Keratinocyte (primary cell): Measurements from ENCODE around the gene CSNK2A1. TPM values are rescaled to one million over a fixed set of nuclear protein-coding genes. Genes with fewer than 3 reads are reported as not detected.

ENCODE experiments used
- DNase-seq: peaks from one replicate; pipeline ENCODE4 v3.0.0-alpha.2; 2011; ENCODE audit warnings: low read depth, missing footprints, low spot score
- FAIRE-seq: peaks from 2 replicates; lab custom pipeline; 2011; peaks lifted over from hg19 to GRCh38; lab: Jason Lieb, UNC
- H2AFZ ChIP-seq: 2 replicates; pipeline ENCODE4 v1.6.0; 2012; ENCODE audit warnings: low read length, control low read depth, inconsistent platforms; ENCODE audit not compliant: control insufficient read depth
- H3K27ac ChIP-seq: 2 replicates; pipeline ENCODE4 v1.5.1; 2011; ENCODE audit warnings: low read length; ENCODE audit not compliant: control insufficient read depth, insufficient read depth
- H3K27me3 ChIP-seq: 3 replicates; pipeline ENCODE4 v1.6.0; 2011; ENCODE audit warnings: low read length; ENCODE audit not compliant: control insufficient read depth, insufficient read depth; ENCODE audit errors: extremely low read depth
- H3K36me3 ChIP-seq, 2 experiments: 2 replicates in 1 of 2; 3 replicates in 1 of 2; pipeline ENCODE4 v1.5.1; 2011; ENCODE audit warnings: low read length in 2 of 2, mild to moderate bottlenecking in 1 of 2; ENCODE audit not compliant: control insufficient read depth in 2 of 2, insufficient read depth in 2 of 2; ENCODE audit errors: extremely low read depth in 1 of 2
- H3K4me1 ChIP-seq: 3 replicates; pipeline ENCODE4 v1.5.1; 2011; ENCODE audit warnings: low read length; ENCODE audit not compliant: control insufficient read depth, insufficient read depth; ENCODE audit errors: extremely low read depth
- H3K4me2 ChIP-seq: 3 replicates; pipeline ENCODE4 v1.6.0; 2011; ENCODE audit warnings: low read depth, low read length; ENCODE audit not compliant: control insufficient read depth, insufficient read depth; ENCODE audit errors: extremely low read depth
- H3K4me3 ChIP-seq, 3 experiments: fragments of 200-600 bp in 1 of 3; sonication (generic) in 1 of 3; 2 replicates in 2 of 3; 3 replicates in 1 of 3; pipeline ENCODE4 v1.5.1; 2011 to 2016; ENCODE audit warnings: low read length in 3 of 3, mild to moderate bottlenecking in 3 of 3, control low read depth in 2 of 3, inconsistent platforms in 1 of 3, low read depth in 1 of 3, mixed read lengths in 1 of 3, mixed run types in 1 of 3, moderate library complexity in 1 of 3; ENCODE audit not compliant: control insufficient read depth in 2 of 3, insufficient read depth in 2 of 3; ENCODE audit errors: extremely low read depth in 1 of 3
- H3K79me2 ChIP-seq: 2 replicates; pipeline ENCODE4 v1.6.0; 2012; ENCODE audit warnings: low read length; ENCODE audit not compliant: control insufficient read depth, insufficient read depth
- H3K9ac ChIP-seq: 3 replicates; pipeline ENCODE4 v1.6.0; 2011; ENCODE audit warnings: low read length; ENCODE audit not compliant: control insufficient read depth, insufficient read depth; ENCODE audit errors: extremely low read depth
- H3K9me1 ChIP-seq: 3 replicates; pipeline ENCODE4 v1.6.0; 2011; ENCODE audit warnings: low read length; ENCODE audit not compliant: control insufficient read depth, insufficient read depth; ENCODE audit errors: extremely low read depth
- H3K9me3 ChIP-seq: 2 replicates; pipeline ENCODE4 v1.5.1; 2012; ENCODE audit warnings: low read depth, low read length; ENCODE audit not compliant: control insufficient read depth
- H4K20me1 ChIP-seq: 3 replicates; pipeline ENCODE4 v1.6.0; 2011; ENCODE audit warnings: low read length; ENCODE audit not compliant: control insufficient read depth, insufficient read depth; ENCODE audit errors: extremely low read depth
- CTCF ChIP-seq, 3 experiments: IDR thresholded peaks in 1 of 3; conservative IDR thresholded peaks in 1 of 3; optimal IDR thresholded peaks in 1 of 3; 2 replicates in 2 of 3; 3 replicates in 1 of 3; pipeline versions ENCODE3 to v1.5.1; 2011; ENCODE audit warnings: low read length in 3 of 3, mild to moderate bottlenecking in 3 of 3, moderate library complexity in 2 of 3, control low read depth in 1 of 3, inconsistent platforms in 1 of 3; ENCODE audit not compliant: insufficient read depth in 2 of 3; ENCODE audit errors: extremely low read depth in 1 of 3
- EZH2 ChIP-seq: IDR thresholded peaks from one replicate; pipeline ENCODE4 v1.6.1; 2012; ENCODE audit warnings: inconsistent platforms, mild to moderate bottlenecking, low read length, moderate library complexity
- dilution Hi-C: fragments of 300-500 bp; cut with MboI; formaldehyde crosslinking; loops from one replicate; pipeline ENCODE4 v1.7.0; 2020; ENCODE audit warnings: low sequenced_read_pairs; ENCODE audit not compliant: extremely low pct_ligation_motif_present
- polyA plus RNA-seq, 5 experiments: library from polyadenylated mRNA; depleted of rRNA in 3 of 5; stranded (reverse) in 3 of 5; stranded (forward) in 1 of 5; unstranded in 1 of 5; fragments of >200 nt; gene quantifications; 1 replicate in 1 of 5; 2 replicates in 3 of 5; 3 replicates in 1 of 5; pipeline versions ENCODE4 v1.2.1 to v1.2.3, GENCODE V29; 2011 to 2012; ENCODE audit warnings: missing spikeins in 2 of 5, low read depth in 1 of 5, low replicate concordance in 1 of 5
- small RNA-seq, 3 experiments: library from RNA; depleted of rRNA; stranded (forward); fragments of <200 nt; gene quantifications; one replicate each; pipeline ENCODE3, GENCODE V24; 2012; ENCODE audit warnings: low read depth in 3 of 3, low replicate concordance in 1 of 3; ENCODE audit not compliant: insufficient read length in 3 of 3

CSNK2A1 gene
- polyA plus RNA-seq, 1 donor (not counting 4 experiments of a cell fraction or from before 2014, with no cell fraction given): 122 TPM

DNA sequence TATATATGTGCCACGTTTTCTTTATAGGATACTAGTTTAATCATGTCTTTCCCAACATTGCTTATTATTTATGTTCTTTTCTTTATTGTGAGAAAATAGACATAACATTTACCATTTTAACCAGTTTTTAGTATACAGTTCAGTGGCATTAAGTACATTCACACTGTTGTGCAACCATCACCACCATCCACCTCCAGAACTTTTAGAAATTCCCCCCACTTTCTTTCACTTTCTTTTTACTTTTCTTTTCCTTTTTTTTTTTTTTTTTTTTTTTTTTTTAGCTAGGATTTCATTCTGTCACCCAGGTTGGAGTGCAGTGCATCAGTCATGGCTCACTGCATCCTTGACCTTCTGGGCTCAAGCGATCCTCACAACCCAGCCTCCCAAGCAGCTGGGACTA is 117.0 kb downstream of the CSNK2A1 start:
- no peak for FAIRE-seq
- TF ChIP-seq EZH2: no peak
- no peak for TF ChIP-seq CTCF (optimal IDR thresholded peaks at IDR 0.05 in 1 of 3, IDR thresholded peaks at IDR 0.05 in 1 of 3, conservative IDR thresholded peaks at IDR 0.05 in 1 of 3; ENCODE audit: extremely low read depth in 1 of 3, insufficient read depth in 2 of 3, low read length in 3 of 3)
- no peaks in the 10 kb centered on the region for H3K4me1 ChIP-seq
- H3K4me2 ChIP-seq: no peak overlapping the region
- H3K79me2 ChIP-seq: no peaks in the 10 kb centered on the region
- no peak overlapping the region for H3K27ac ChIP-seq
- H3K9me3 ChIP-seq: no peaks in the 10 kb centered on the region
- no peak overlapping the region for H2AFZ ChIP-seq
- no peak for DNase-seq
- H3K27me3 ChIP-seq: no peaks in the 10 kb centered on the region
- dilution Hi-C loops: no loop called here
- no peaks in the 10 kb centered on the region for H3K9me1 ChIP-seq
- H4K20me1 ChIP-seq: peaks cover 6% of the 10 kb centered on the region
- no peak overlapping the region for H3K4me3 ChIP-seq
- H3K9ac ChIP-seq: no peak overlapping the region
- peaks cover 45 to 62% of the 10 kb centered on the region in 2 experiments for H3K36me3 ChIP-seq

Small RNA genes within 50 kb of the gene (small RNA-seq; reads per million reads assigned to genes)
- 0 reads per million in 3 experiments for gene RF00019

Other genes starting within 250 kb of the CSNK2A1 start
- gene ZCCHC3, start 246.2 kb downstream of the CSNK2A1 start, polyA plus RNA-seq: 4.9 to 6.8 TPM (median 5.7 TPM) in 3 replicates
- 1.4 to 3.5 TPM (median 1.9 TPM) in 3 replicates for gene SOX12, start 218.2 kb downstream of the CSNK2A1 start, polyA plus RNA-seq
- gene NRSN2, start 196.7 kb downstream of the CSNK2A1 start, polyA plus RNA-seq: 10.4 to 29.0 TPM (median 14.0 TPM) in 3 replicates
- gene TRIB3, start 163.0 kb downstream of the CSNK2A1 start, polyA plus RNA-seq: 52.6 to 68.4 TPM (median 57.6 TPM) in 3 replicates
- gene RBCK1, start 135.5 kb downstream of the CSNK2A1 start, polyA plus RNA-seq: 83.3 to 136 TPM (median 129 TPM) in 3 replicates
- 24.5 to 31.1 TPM (median 29.0 TPM) in 3 replicates for gene TBC1D20, start 81.3 kb downstream of the CSNK2A1 start, polyA plus RNA-seq
- gene TCF15, start 66.5 kb upstream of the CSNK2A1 start, polyA plus RNA-seq: not detected in 3 replicates
- 49.9 to 55.3 TPM (median 51.7 TPM) in 3 replicates for gene SRXN1, start 109.4 kb upstream of the CSNK2A1 start, polyA plus RNA-seq
- not detected in 3 replicates for gene SCRT2, start 132.0 kb upstream of the CSNK2A1 start, polyA plus RNA-seq
- gene SLC52A3, start 224.7 kb upstream of the CSNK2A1 start, polyA plus RNA-seq: 0.55 to 1.1 TPM (median 0.84 TPM) in 3 replicates